Smooth muscle cell (in vitro differentiated cells): ENCODE results near the gene OSBPL7. TPM values are rescaled to one million over a fixed set of nuclear protein-coding genes. Genes with fewer than 3 reads are reported as not detected.

ENCODE experiments used
- DNase-seq: peaks from one replicate; lab custom pipeline; 2025; ENCODE audit not compliant: unreplicated experiment; lab: John Stamatoyannopoulos, UW
- H2AFZ ChIP-seq: fragments of 200-600 bp; sonication (generic); 2 replicates; pipeline ENCODE4 v1.6.0; 2016; ENCODE audit warnings: antibody characterized with exemption, low read depth, mild to moderate bottlenecking
- H3F3A ChIP-seq: fragments of 200-600 bp; sonication (generic); 2 replicates; pipeline ENCODE4 v1.6.0; 2017; ENCODE audit warnings: antibody characterized with exemption, low read depth
- H3K27ac ChIP-seq: fragments of 200-600 bp; sonication (generic); 2 replicates; pipeline ENCODE4 v1.5.1; 2016; ENCODE audit warnings: low read depth, mild to moderate bottlenecking
- H3K27me3 ChIP-seq: fragments of 200-600 bp; sonication (generic); 2 replicates; pipeline ENCODE4 v1.6.1; 2016; ENCODE audit warnings: low read depth, mild to moderate bottlenecking
- H3K36me3 ChIP-seq: fragments of 200-600 bp; sonication (generic); 2 replicates; pipeline ENCODE4 v1.5.1; 2016; ENCODE audit warnings: low read depth
- H3K4me1 ChIP-seq: fragments of 200-600 bp; sonication (generic); 2 replicates; pipeline ENCODE4 v1.5.1; 2016; ENCODE audit warnings: low read depth
- H3K4me2 ChIP-seq: fragments of 200-600 bp; sonication (generic); 2 replicates; pipeline ENCODE4 v1.6.0; 2016; ENCODE audit warnings: mild to moderate bottlenecking
- H3K4me3 ChIP-seq: fragments of 200-600 bp; sonication (generic); 2 replicates; pipeline ENCODE4 v1.5.1; 2016; ENCODE audit warnings: mild to moderate bottlenecking
- H3K79me2 ChIP-seq: fragments of 200-600 bp; sonication (generic); 2 replicates; pipeline ENCODE4 v1.6.0; 2016; ENCODE audit warnings: low read depth, mild to moderate bottlenecking
- H3K9ac ChIP-seq: fragments of 200-600 bp; sonication (generic); 2 replicates; pipeline ENCODE4 v1.6.0; 2016; ENCODE audit warnings: low read depth
- H3K9me3 ChIP-seq: fragments of 200-600 bp; sonication (generic); replicated peaks from 2 replicates; pipeline ENCODE4 v1.5.1; 2016; ENCODE audit warnings: low read depth
- H4K20me1 ChIP-seq: fragments of 200-600 bp; sonication (generic); 2 replicates; pipeline ENCODE4 v1.6.0; 2016; ENCODE audit warnings: low read depth
- WGBS: methylation state at CpG from one replicate; pipeline ENCODE4 v1.1.7; 2016; ENCODE audit warnings: low lambda C conversion rate; 5-methylcytosine and 5-hydroxymethylcytosine counted together
- polyA plus RNA-seq: library from polyadenylated mRNA; unstranded; fragments of >200 nt; fragmentation: Nextera tagmentation; extraction: Ambion mirVana; gene quantifications from 2 replicates; pipeline ENCODE4 v1.2.1, GENCODE V29; 2016
- total RNA-seq: library from RNA; depleted of rRNA; stranded (reverse); fragments of >200 nt; gene quantifications from 2 replicates; pipeline ENCODE4 v1.2.3, GENCODE V29; 2014
- TF ChIP-seq, protein P1 (sequence below): fragments of 200-600 bp; sonication (generic); IDR thresholded peaks from 2 replicates; pipeline ENCODE4 v1.5.1; 2017; ENCODE audit warnings: borderline replicate concordance, mild to moderate bottlenecking, antibody characterized with exemption; ENCODE audit not compliant: insufficient read depth, poor library complexity, severe bottlenecking

The OSBPL7 gene
- total and polyA plus RNA-seq, 2 experiments from 2014 or later = 3.7 to 6.3 TPM

DNA sequence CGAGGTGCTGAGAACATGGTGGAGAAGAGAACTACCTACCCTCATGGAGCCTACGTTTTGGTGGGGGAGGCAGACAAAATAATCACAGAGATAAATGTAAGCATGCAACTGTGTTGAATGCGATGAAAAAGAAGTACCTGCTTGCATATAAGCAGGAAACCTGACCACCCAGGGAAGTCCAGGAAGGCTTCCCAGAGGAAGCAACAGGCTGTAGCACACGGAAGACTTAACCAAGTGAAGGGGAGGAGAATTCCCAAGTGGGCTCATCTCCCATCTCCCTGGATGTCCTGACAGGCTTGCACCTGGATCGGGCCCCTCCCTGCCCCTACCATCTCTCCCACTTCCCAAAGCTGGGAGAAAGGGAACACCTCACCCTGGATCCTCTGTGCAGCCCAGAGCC is 17.5 kb upstream of the OSBPL7 start:
- H3K4me3 ChIP-seq = no peak overlapping the region
- H2AFZ ChIP-seq = no peak overlapping the region
- 96% methylated on average over 5 of the region's 5 CpGs for WGBS

DNA sequence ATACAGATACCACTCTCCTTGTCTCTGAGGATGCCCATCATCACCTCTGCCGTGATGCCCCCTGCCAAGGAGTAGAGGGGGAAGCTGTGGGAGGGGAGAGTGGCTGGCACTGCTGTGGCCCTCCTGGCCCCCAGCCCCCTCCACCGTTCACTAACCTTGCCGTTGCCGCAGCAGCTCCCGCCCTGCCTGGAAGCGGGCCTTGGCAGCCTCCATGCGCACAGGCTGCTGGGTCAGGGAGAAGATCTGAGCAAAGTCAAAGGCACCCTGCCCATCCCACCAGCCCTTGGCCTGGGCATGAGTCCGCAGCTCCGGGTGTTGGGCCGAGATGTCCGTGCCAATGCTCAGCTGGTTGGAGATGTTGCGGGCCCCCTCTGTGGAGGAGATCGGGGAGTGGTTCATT is 17.0 kb upstream of the OSBPL7 start:
- H4K20me1 ChIP-seq = no peaks in the 10 kb centered on the region
- no peaks in the 10 kb centered on the region for H3K36me3 ChIP-seq
- H3K4me3 ChIP-seq = no peak overlapping the region
- no peak overlapping the region for H3K9ac ChIP-seq
- H3K4me1 ChIP-seq = peaks cover 7% of the 10 kb centered on the region
- 95% methylated on average over 13 of the region's 13 CpGs for WGBS
- TF ChIP-seq, protein P1, sequence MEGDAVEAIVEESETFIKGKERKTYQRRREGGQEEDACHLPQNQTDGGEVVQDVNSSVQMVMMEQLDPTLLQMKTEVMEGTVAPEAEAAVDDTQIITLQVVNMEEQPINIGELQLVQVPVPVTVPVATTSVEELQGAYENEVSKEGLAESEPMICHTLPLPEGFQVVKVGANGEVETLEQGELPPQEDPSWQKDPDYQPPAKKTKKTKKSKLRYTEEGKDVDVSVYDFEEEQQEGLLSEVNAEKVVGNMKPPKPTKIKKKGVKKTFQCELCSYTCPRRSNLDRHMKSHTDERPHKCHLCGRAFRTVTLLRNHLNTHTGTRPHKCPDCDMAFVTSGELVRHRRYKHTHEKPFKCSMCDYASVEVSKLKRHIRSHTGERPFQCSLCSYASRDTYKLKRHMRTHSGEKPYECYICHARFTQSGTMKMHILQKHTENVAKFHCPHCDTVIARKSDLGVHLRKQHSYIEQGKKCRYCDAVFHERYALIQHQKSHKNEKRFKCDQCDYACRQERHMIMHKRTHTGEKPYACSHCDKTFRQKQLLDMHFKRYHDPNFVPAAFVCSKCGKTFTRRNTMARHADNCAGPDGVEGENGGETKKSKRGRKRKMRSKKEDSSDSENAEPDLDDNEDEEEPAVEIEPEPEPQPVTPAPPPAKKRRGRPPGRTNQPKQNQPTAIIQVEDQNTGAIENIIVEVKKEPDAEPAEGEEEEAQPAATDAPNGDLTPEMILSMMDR = no peak
- no peak overlapping the region for H3K4me2 ChIP-seq
- H3K79me2 ChIP-seq = peaks cover 9% of the 10 kb centered on the region
- H3K27ac ChIP-seq = no peak overlapping the region
- H3F3A ChIP-seq = peaks cover 4% of the 10 kb centered on the region
- no peaks in the 10 kb centered on the region for H3K9me3 ChIP-seq
- no peak overlapping the region for H2AFZ ChIP-seq
- H3K27me3 ChIP-seq = no peaks in the 10 kb centered on the region
- DNase-seq = no peak

More for the DNA sequence above, 17.5 kb upstream of the OSBPL7 start:
- no peak overlapping the region for H3K27ac ChIP-seq
- H3F3A ChIP-seq = peaks cover 4% of the 10 kb centered on the region
- H3K79me2 ChIP-seq = peaks cover 9% of the 10 kb centered on the region
- peaks cover 7% of the 10 kb centered on the region for H3K4me1 ChIP-seq
- H3K36me3 ChIP-seq = no peaks in the 10 kb centered on the region
- H3K4me2 ChIP-seq = no peak overlapping the region
- no peak for DNase-seq
- no peaks in the 10 kb centered on the region for H4K20me1 ChIP-seq
- H3K9ac ChIP-seq = no peak overlapping the region
- H3K27me3 ChIP-seq = no peaks in the 10 kb centered on the region
- H3K9me3 ChIP-seq = no peaks in the 10 kb centered on the region
- TF ChIP-seq, protein P1 = no peak

DNA sequence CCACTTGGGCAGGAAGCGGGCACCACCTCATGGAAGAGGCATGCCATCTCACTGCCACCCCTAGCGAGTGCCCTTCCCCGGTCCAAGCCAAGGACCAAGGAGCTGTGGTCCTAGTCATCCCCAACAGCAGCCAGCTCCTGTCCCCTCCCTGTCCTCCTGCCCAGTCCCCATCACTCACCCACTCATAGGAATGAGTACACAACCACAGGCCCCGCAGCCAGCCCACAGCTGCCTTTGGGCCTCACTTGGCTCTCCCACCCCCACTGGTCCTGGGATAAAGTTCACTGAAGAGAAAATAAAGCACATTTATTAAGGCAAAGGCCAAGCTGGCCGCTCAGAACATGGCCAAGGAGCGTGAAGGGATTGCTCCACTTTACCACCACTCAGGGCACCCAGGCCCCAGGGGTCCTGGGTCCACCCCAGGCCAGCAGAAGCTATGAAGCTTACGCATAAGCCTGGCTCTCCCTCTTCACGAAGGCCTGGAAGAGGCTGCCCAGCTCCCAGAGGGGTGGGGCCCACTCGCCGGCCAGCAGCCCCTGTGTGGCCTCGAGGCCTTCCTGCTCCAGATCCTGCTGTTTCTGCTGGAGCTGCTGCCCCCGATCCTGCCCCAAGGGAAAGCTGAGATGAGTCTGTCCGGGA is 15.9 kb upstream of the OSBPL7 start:
- Histone ChIP-seq H3K9ac (no peak overlapping the region), H3K4me3 (no peak overlapping the region), H3K36me3 (no peaks in the 10 kb centered on the region), H3K27me3 (no peaks in the 10 kb centered on the region), H3K9me3 (no peaks in the 10 kb centered on the region), H3K27ac (no peak overlapping the region), H3K4me1 (peaks cover 7% of the 10 kb centered on the region), H3K4me2 (no peak overlapping the region), H3F3A (peaks cover 4% of the 10 kb centered on the region), H3K79me2 (peaks cover 9% of the 10 kb centered on the region), H4K20me1 (no peaks in the 10 kb centered on the region), H2AFZ (no peak overlapping the region)
- TF ChIP-seq, protein P1 = no peak
- no peak for DNase-seq
- 74% methylated on average over 13 of the region's 13 CpGs for WGBS

DNA sequence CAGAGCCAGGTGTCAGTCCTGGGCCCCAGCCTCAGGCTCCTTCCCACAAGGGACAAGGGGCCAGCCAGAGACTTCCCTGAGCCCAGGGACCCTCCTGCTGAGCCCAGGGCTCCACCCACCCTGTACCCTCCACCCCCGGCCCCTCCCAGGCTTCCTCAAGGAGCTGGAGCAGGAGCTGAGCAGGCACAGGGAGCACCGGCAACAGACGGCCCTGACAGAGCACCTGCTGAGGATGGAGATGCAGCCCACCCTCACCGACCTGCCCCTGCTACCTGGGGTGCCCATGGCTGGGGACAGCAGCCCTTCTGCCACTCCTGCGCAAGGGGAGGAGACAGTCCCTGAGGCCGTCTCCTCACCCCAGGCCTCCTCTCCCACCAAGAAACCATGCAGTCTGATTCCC is 15.0 kb upstream of the OSBPL7 start:
- 94% methylated on average over 3 of the region's 6 CpGs for WGBS
- no peak overlapping the region for H3K27ac ChIP-seq

More for the DNA sequence above, 15.0 kb upstream of the OSBPL7 start:
- no peak overlapping the region for H3K4me2 ChIP-seq
- no peaks in the 10 kb centered on the region for H3F3A ChIP-seq
- peaks cover 7% of the 10 kb centered on the region for H3K4me1 ChIP-seq
- H3K27me3 ChIP-seq = no peaks in the 10 kb centered on the region
- TF ChIP-seq, protein P1 = no peak
- H3K36me3 ChIP-seq = no peaks in the 10 kb centered on the region
- no peak overlapping the region for H2AFZ ChIP-seq
- no peak for DNase-seq
- H3K9ac ChIP-seq = no peak overlapping the region
- no peaks in the 10 kb centered on the region for H4K20me1 ChIP-seq
- H3K4me3 ChIP-seq = no peak overlapping the region
- no peaks in the 10 kb centered on the region for H3K9me3 ChIP-seq
- H3K79me2 ChIP-seq = peaks cover 9% of the 10 kb centered on the region
